ENCODE results near the gene FCSK.
"Not testable (repeated sequence)": the region's sequence is repeated elsewhere in the genome, so short reads cannot be mapped to it uniquely, and the experiment has no call there.

The FCSK gene

GRCh38 chr16:70454222-70455034 is at the start of gene FCSK:
FCSK (plus strand) TSS chr16:70454595; CDS start chr16:70463191, 8,596 bp downstream.
- no peak for DNase-seq (ENCODE audit: low read depth)

- DNase-seq (ENCODE audit: low read depth) = not testable (repeated sequence)
Observed at GRCh38 chr16:70406104-70406503, 48.3 kb upstream of the FCSK start.

- no peak for DNase-seq (ENCODE audit: low read depth)
Observed at GRCh38 chr16:70407811-70408274, 46.6 kb upstream of the FCSK start.

GRCh38 chr16:70410734-70411133 is 43.7 kb upstream of the FCSK start:
- DNase-seq (ENCODE audit: low read depth) = no peak

GRCh38 chr16:70412385-70412784 is 42.0 kb upstream of the FCSK start:
- no peak for DNase-seq (ENCODE audit: low read depth)

GRCh38 chr16:70413572-70413971 is 40.8 kb upstream of the FCSK start:
- not testable (repeated sequence) for DNase-seq (ENCODE audit: low read depth)

- peak; percentile 67 for DNase-seq (ENCODE audit: low read depth)
Observed at GRCh38 chr16:70416748-70417616, 37.4 kb upstream of the FCSK start.

- no peak for DNase-seq (ENCODE audit: low read depth)
Observed at GRCh38 chr16:70417661-70418060, 36.7 kb upstream of the FCSK start.

GRCh38 chr16:70418274-70418992 is 36.0 kb upstream of the FCSK start:
- DNase-seq (ENCODE audit: low read depth) = no peak

- no peak for DNase-seq (ENCODE audit: low read depth)
Observed at GRCh38 chr16:70418993-70419318, 35.4 kb upstream of the FCSK start.

- DNase-seq (ENCODE audit: low read depth) = no peak
Observed at GRCh38 chr16:70419384-70420327, 34.7 kb upstream of the FCSK start.

- DNase-seq (ENCODE audit: low read depth) = no peak
Observed at GRCh38 chr16:70421014-70421413, 33.4 kb upstream of the FCSK start.

GRCh38 chr16:70421473-70422311 is 32.7 kb upstream of the FCSK start:
- DNase-seq (ENCODE audit: low read depth) = no peak

- no peak for DNase-seq (ENCODE audit: low read depth)
Observed at GRCh38 chr16:70422543-70422942, 31.9 kb upstream of the FCSK start.

GRCh38 chr16:70427786-70428177 is 26.6 kb upstream of the FCSK start:
- DNase-seq (ENCODE audit: low read depth) = no peak

GRCh38 chr16:70428178-70428998 is 26.0 kb upstream of the FCSK start:
- DNase-seq (ENCODE audit: low read depth) = peak; percentile 99

- no peak for DNase-seq (ENCODE audit: low read depth)
Observed at GRCh38 chr16:70429888-70430666, 24.3 kb upstream of the FCSK start.

GRCh38 chr16:70430667-70431536 is 23.5 kb upstream of the FCSK start:
- no peak for DNase-seq (ENCODE audit: low read depth)
